T-cell (primary cell): Measurements from ENCODE around the gene SLC44A5. TPM values are rescaled to one million over a fixed set of nuclear protein-coding genes. Genes with fewer than 3 reads are reported as not detected.
"Not testable (repeated sequence)": the region's sequence is repeated elsewhere in the genome, so short reads cannot be mapped to it uniquely, and the experiment has no call there.

ENCODE experiments used
- ATAC-seq, 4 experiments: fragments of 200-7000 bp in 3 of 4; fragments of 150-1000 bp in 1 of 4; cut with Tn5 transposase; replicated peaks in 1 of 4; 1 replicate in 3 of 4; 2 replicates in 1 of 4; pipeline ENCODE4 v1.10.0; 2021; ENCODE audit warnings: moderate library complexity in 3 of 4, mild to moderate bottlenecking in 2 of 4, moderate number of reproducible peaks in 1 of 4
- CTCF ChIA-PET, 2 donors: fragments of 300-600 bp; sonication (Branson Sonifier 250); formaldehyde crosslinking; loops; one replicate each; lab custom pipeline; 2022; ENCODE audit warnings: antibody characterized with exemption in 2 of 2; lab: Charles Lee
- POLR2A ChIA-PET, 2 donors: fragments of 300-600 bp; sonication (Branson Sonifier 250); formaldehyde crosslinking; loops; one replicate each; lab custom pipeline; 2022; ENCODE audit warnings: antibody characterized with exemption in 2 of 2; lab: Charles Lee
- DNase-seq, 35 experiments: peaks; one replicate each; pipeline versions ENCODE4 v3.0.0 to v3.0.0-alpha.2; 2013 to 2023
- H3K27ac ChIP-seq: one replicate; pipeline ENCODE4 v1.5.1; 2013; ENCODE audit warnings: low read length
- H3K27me3 ChIP-seq, 2 experiments: replicated peaks in 1 of 2; 1 replicate in 1 of 2; 2 replicates in 1 of 2; pipeline versions ENCODE4 v1.6.1 to v1.7.0; 2013; ENCODE audit warnings: low read length in 1 of 2, mixed read lengths in 1 of 2; ENCODE audit not compliant: control insufficient read depth in 2 of 2, insufficient read depth in 2 of 2; ENCODE audit errors: extremely low read depth in 1 of 2
- H3K36me3 ChIP-seq, 2 donors: 1 replicate in 1 of 2; 2 replicates in 1 of 2; pipeline versions ENCODE4 v1.6.1 to v1.7.0; 2013; ENCODE audit warnings: low read length in 1 of 2; ENCODE audit not compliant: control insufficient read depth in 2 of 2, insufficient read depth in 1 of 2; ENCODE audit errors: extremely low read depth in 1 of 2
- H3K4me1 ChIP-seq, 2 experiments: 1 replicate in 1 of 2; 2 replicates in 1 of 2; pipeline versions ENCODE4 v1.6.1 to v1.7.0; 2013; ENCODE audit warnings: low read length in 2 of 2, mixed read lengths in 1 of 2; ENCODE audit not compliant: insufficient read depth in 2 of 2, control insufficient read depth in 1 of 2; ENCODE audit errors: extremely low read depth in 1 of 2
- H3K4me3 ChIP-seq, 2 donors: 1 replicate in 1 of 2; 2 replicates in 1 of 2; pipeline versions ENCODE4 v1.5.1 to v1.7.0; 2013; ENCODE audit warnings: mild to moderate bottlenecking in 2 of 2, low read length in 1 of 2, moderate library complexity in 1 of 2; ENCODE audit not compliant: control insufficient read depth in 1 of 2; ENCODE audit errors: extremely low read depth in 1 of 2
- H3K9me3 ChIP-seq: 2 replicates; pipeline ENCODE4 v1.7.0; 2013
- H3K27ac Mint-ChIP-seq, 2 donors: one replicate each; pipeline ENCODE4 v1.8.0; 2020 to 2021; ENCODE audit warnings: mild to moderate bottlenecking in 2 of 2, mixed read lengths in 2 of 2
- H3K27me3 Mint-ChIP-seq, 2 donors: one replicate each; pipeline ENCODE4 v1.8.0; 2021 to 2022; ENCODE audit warnings: mixed read lengths in 2 of 2
- H3K36me3 Mint-ChIP-seq: one replicate; pipeline ENCODE4 v1.8.0; 2021; ENCODE audit warnings: mixed read lengths
- H3K4me1 Mint-ChIP-seq, 3 donors: one replicate each; pipeline ENCODE4 v1.8.0; 2020 to 2022; ENCODE audit warnings: mixed read lengths in 3 of 3, mild to moderate bottlenecking in 1 of 3
- H3K4me3 Mint-ChIP-seq, 3 donors: one replicate each; pipeline ENCODE4 v1.8.0; 2020 to 2022; ENCODE audit warnings: mild to moderate bottlenecking in 3 of 3, mixed read lengths in 3 of 3, moderate library complexity in 3 of 3
- H3K9me3 Mint-ChIP-seq, 3 donors: one replicate each; pipeline ENCODE4 v1.8.0; 2020 to 2022; ENCODE audit warnings: mixed read lengths in 3 of 3
- WGBS: methylation state at CpG from one replicate; pipeline ENCODE4 v1.1.5; 2013; ENCODE audit warnings: missing lambda C conversion rate; ENCODE audit not compliant: insufficient coverage; 5-methylcytosine and 5-hydroxymethylcytosine counted together
- total RNA-seq, 35 experiments: library from RNA in 6 of 35; stranded (reverse) in 6 of 35; fragments of 120-200 nt in 1 of 35; gene quantifications; one replicate each; pipeline versions ENCODE4 v1.2.1 to v1.2.4 and lab custom pipeline; 2013 to 2026

Gene SLC44A5
- total RNA-seq, 5 donors from 2014 or later (not counting 1 experiment from before 2014, with no cell fraction given), result 0.06 to 2.4 (median 0.84) TPM; not detected in 1

- Mint-ChIP-seq H3K9me3 (no peaks in the 10 kb centered on the region), H3K4me1 (no peaks in the 10 kb centered on the region), H3K27ac (no peak overlapping the region), H3K4me3 (no peak overlapping the region), H3K27me3 (peaks cover 2 to 13% of the 10 kb centered on the region in 2 donors), H3K36me3 (no peaks in the 10 kb centered on the region)
- ChIA-PET POLR2A (no interaction called here), CTCF (no interaction called here)
- Histone ChIP-seq H3K9me3 (no peaks in the 10 kb centered on the region), H3K4me1 (no peaks in the 10 kb centered on the region), H3K27me3 (no peaks in the 10 kb centered on the region), H3K36me3 (no peaks in the 10 kb centered on the region), H3K4me3 (no peak overlapping the region), H3K27ac (no peak overlapping the region)
- no CpG with 5 or more reads among the region's 1 CpG for WGBS
- ATAC-seq (no peak), DNase-seq (no peak)
Observed at GRCh38 chr1:75188892-75189291, 422.0 kb downstream of the SLC44A5 start.

GRCh38 chr1:75181214-75181955, 429.5 kb downstream of the SLC44A5 start:
- 85% methylated on average over 10 of the region's 13 CpGs for WGBS
- H3K4me3 ChIP-seq, H3K27me3 ChIP-seq, DNase-seq, H3K36me3 Mint-ChIP-seq, ATAC-seq, H3K4me1 Mint-ChIP-seq, H3K4me3 Mint-ChIP-seq, H3K4me1 ChIP-seq, CTCF ChIA-PET, H3K36me3 ChIP-seq, H3K9me3 ChIP-seq, H3K27ac Mint-ChIP-seq, H3K27ac ChIP-seq: not testable (repeated sequence)
- Mint-ChIP-seq H3K27me3 (peaks cover 0 to 13% of the 10 kb centered on the region in 2 donors), H3K9me3 (peaks cover 5 to 19% (median 8%) of the 10 kb centered on the region in 3 donors)
- POLR2A ChIA-PET, result interaction anchor here in 1 of 2 donors (0.6 kb wide), 1 partner anchor 36 kb away, joined by 3 read pairs; no protein-coding TSS in a partner anchor

GRCh38 chr1:75174031-75174760, 436.7 kb downstream of the SLC44A5 start:
- CTCF ChIA-PET, result no interaction called here
- no peak overlapping the region for H3K4me3 ChIP-seq
- 38% methylated on average over 1 of the region's 2 CpGs for WGBS
- Mint-ChIP-seq H3K9me3 (peaks cover 0 to 11% (median 9%) of the 10 kb centered on the region in 3 donors), H3K4me3 (no peak overlapping the region), H3K27ac (no peak overlapping the region), H3K36me3 (no peaks in the 10 kb centered on the region), H3K4me1 (no peaks in the 10 kb centered on the region), H3K27me3 (peaks cover 3 to 6% of the 10 kb centered on the region in 2 donors)
- POLR2A ChIA-PET, result interaction anchor here in 1 of 2 donors (0.7 kb wide), 1 partner anchor 255 kb away, joined by 3 read pairs; no protein-coding TSS in a partner anchor
- ATAC-seq (no peak), DNase-seq (no peak)
- no peaks in the 10 kb centered on the region for H3K36me3 ChIP-seq
- no peaks in the 10 kb centered on the region for H3K27me3 ChIP-seq
- no peaks in the 10 kb centered on the region for H3K4me1 ChIP-seq
- no peak overlapping the region for H3K27ac ChIP-seq
- H3K9me3 ChIP-seq, result no peaks in the 10 kb centered on the region

DNA sequence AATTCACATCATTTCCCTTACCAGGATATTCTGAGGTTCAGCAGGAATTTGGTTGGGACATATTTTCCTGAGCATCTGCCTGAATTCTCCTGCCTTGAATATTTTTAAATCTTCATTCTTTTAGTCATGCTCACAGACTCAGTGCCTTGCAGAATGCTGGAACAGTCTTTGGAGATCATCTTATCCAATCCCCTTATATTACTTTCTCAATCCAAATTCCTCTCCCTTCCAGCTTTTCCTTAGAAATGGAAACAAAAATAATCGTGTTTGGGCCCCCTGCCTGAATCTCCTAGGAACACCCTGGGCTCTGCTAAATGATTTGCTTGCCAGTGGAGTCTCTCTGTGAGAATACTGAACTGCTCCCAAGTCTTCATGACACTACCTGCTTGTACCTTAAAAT, 438.4 kb downstream of the SLC44A5 start:
- CTCF ChIA-PET, result no interaction called here

DNA sequence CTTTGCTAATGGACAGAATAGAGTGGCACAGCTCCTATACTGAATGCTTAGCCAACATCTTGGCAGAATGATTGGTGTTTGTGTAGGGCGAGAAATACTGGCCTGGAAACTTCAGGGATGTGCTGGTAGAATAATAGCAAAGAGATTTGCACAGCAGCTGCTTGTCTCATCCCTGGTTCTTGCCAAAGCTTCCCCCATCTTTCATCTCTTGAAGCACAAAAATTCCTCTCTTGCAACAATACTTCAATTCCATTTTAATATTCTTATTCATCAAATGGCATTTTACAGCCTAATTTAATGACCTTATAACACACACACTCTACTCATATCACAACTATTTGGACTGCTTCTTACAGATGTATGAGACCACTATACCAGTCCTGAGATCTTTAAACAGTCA, 439.0 kb downstream of the SLC44A5 start:
- H3K27ac ChIP-seq, result no peak overlapping the region
- H3K27me3 Mint-ChIP-seq, result peaks cover 0 to 3% of the 10 kb centered on the region in 2 donors
- H3K4me1 ChIP-seq, result no peaks in the 10 kb centered on the region
- ChIA-PET CTCF (no interaction called here), POLR2A (no interaction called here)
- no peak overlapping the region for H3K4me3 ChIP-seq
- no CpG with 5 or more reads among the region's 1 CpG for WGBS
- no peaks in the 10 kb centered on the region for H3K9me3 ChIP-seq
- no peaks in the 10 kb centered on the region for H3K4me1 Mint-ChIP-seq
- DNase-seq (no peak), ATAC-seq (no peak)
- no peaks in the 10 kb centered on the region for H3K36me3 ChIP-seq
- H3K9me3 Mint-ChIP-seq, result peaks cover 0 to 9% (median under 1%) of the 10 kb centered on the region in 3 donors
- no peaks in the 10 kb centered on the region for H3K27me3 ChIP-seq
- H3K36me3 Mint-ChIP-seq, result no peaks in the 10 kb centered on the region
- no peak overlapping the region for H3K27ac Mint-ChIP-seq
- H3K4me3 Mint-ChIP-seq, result no peak overlapping the region

More for the DNA sequence above, 438.4 kb downstream of the SLC44A5 start:
- no peaks in the 10 kb centered on the region for H3K36me3 ChIP-seq
- WGBS, result no CpG with 5 or more reads among the region's 1 CpG
- H3K4me1 ChIP-seq, result no peaks in the 10 kb centered on the region
- Mint-ChIP-seq H3K9me3 (peaks cover 0 to 9% (median 6%) of the 10 kb centered on the region in 3 donors), H3K27me3 (peaks cover 0 to 3% of the 10 kb centered on the region in 2 donors), H3K36me3 (no peaks in the 10 kb centered on the region), H3K27ac (no peak overlapping the region), H3K4me3 (no peak overlapping the region), H3K4me1 (no peaks in the 10 kb centered on the region)
- DNase-seq (no peak), ATAC-seq (no peak)
- no peaks in the 10 kb centered on the region for H3K27me3 ChIP-seq
- no peak overlapping the region for H3K4me3 ChIP-seq
- H3K9me3 ChIP-seq, result no peaks in the 10 kb centered on the region
- POLR2A ChIA-PET, result no interaction called here
- no peak overlapping the region for H3K27ac ChIP-seq

GRCh38 chr1:75170981-75171380, 439.9 kb downstream of the SLC44A5 start:
- Histone ChIP-seq H3K9me3 (no peaks in the 10 kb centered on the region), H3K36me3 (no peaks in the 10 kb centered on the region), H3K27ac (no peak overlapping the region), H3K27me3 (no peaks in the 10 kb centered on the region), H3K4me1 (no peaks in the 10 kb centered on the region), H3K4me3 (no peak overlapping the region)
- ATAC-seq (no peak), DNase-seq (no peak)
- POLR2A ChIA-PET, result no interaction called here
- peaks cover 0 to 5% (median 0%) of the 10 kb centered on the region in 3 donors for H3K9me3 Mint-ChIP-seq
- CTCF ChIA-PET, result no interaction called here
- H3K27me3 Mint-ChIP-seq, result peaks cover 0 to 8% of the 10 kb centered on the region in 2 donors
- no peak overlapping the region for H3K4me3 Mint-ChIP-seq
- no peak overlapping the region for H3K27ac Mint-ChIP-seq
- H3K36me3 Mint-ChIP-seq, result no peaks in the 10 kb centered on the region
- H3K4me1 Mint-ChIP-seq, result no peaks in the 10 kb centered on the region
- WGBS, result no CpG with 5 or more reads among the region's 2 CpGs
